GM21723 (cell line): Measurements from ENCODE around the gene OR10H4.
"Not testable (repeated sequence)": the region's sequence is repeated elsewhere in the genome, so short reads cannot be mapped to it uniquely, and the experiment has no call there.

Experiments
- ATAC-seq: cut with Tn5 transposase; IDR thresholded peaks from one replicate; pipeline ENCODE4 v1.9.1; 2021; ENCODE audit warnings: mild to moderate bottlenecking, moderate library complexity; ENCODE audit not compliant: unreplicated experiment

OR10H4 gene

GRCh38 chr19:15936950-15937349 is 11.9 kb upstream of the OR10H4 start:
- ATAC-seq = no peak

- ATAC-seq = no peak
Observed at GRCh38 chr19:15937771-15938170, 11.0 kb upstream of the OR10H4 start.

DNA sequence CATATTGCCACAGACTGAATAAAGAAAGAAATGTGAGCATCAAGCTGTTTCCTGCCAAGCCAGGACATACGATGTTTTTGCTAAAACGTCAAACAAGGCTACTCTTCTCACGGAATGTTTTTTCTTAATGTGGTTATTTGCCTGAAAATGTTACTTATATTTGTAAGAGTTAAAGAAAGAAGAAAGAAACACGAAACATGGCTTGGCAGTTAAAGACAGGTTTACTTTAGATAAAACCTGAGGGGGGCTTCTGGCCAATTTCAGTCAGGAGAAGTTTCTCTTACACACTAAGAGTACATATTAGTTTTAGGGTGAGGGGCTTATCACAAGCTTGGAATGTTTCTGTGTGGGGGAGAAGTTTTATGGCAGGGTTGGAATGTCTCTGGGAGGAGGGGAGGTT is 4.4 kb upstream of the OR10H4 start:
- no peak for ATAC-seq

DNA sequence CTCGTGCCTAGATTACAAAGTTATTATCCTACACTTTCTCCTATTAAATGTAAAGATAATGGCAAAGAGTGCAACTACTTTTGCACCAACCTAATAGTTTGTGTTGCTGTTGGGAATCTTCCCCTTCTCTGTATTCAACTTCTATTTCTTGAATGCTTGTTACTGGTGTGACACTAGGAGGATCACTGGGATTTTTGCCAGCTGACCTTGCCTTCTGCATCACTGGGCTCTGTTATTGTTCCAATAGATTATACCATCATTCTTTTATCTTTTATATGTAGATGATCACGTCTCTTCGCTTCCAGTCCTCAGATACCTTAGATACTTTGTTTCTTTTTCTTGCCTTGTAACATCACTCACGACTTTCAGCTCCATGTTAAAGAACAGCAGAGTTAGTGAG is 3.5 kb upstream of the OR10H4 start:
- no peak for ATAC-seq

DNA sequence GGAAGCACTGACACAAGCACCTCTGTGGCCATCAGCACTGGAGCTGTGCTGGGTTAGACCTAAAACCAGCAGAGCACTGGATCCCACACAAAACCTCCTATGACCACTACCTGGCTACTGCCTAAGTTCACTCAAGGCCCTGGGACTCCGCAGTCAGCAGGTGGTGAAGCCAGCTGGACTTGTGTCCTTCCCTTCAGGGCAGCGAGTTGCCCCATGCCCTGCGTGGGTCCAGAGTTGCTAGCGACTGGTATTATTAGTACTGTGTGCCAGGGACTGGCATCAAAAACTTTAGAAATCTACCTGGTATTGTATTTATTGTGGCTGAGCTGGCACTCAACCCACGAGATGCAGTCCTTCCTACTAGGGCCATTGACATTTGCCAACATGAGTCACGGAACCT is 6.0 kb downstream of the OR10H4 start:
- no peak for ATAC-seq

DNA sequence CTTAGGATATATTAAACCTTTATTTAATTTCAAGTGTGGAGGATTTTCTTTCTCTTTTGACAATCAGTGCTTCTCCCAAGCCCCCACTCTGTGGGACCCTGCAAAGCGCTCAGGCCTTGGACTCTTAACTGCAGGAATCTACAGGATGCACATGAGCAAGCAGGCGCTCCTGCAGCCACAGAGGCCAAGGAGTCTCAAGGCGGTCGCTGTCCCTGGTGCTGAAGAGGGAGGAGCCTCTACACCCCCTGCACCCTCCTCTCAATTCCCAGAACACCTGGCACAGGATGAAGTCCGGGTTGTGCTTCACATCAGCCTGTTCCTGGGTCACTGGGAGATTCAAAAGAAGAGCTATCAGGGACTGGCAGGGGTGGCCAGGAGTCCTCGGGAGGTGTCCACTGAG is 13.5 kb downstream of the OR10H4 start:
- ATAC-seq = no peak

- no peak for ATAC-seq
Observed at GRCh38 chr19:15964231-15964630, 15.4 kb downstream of the OR10H4 start.

DNA sequence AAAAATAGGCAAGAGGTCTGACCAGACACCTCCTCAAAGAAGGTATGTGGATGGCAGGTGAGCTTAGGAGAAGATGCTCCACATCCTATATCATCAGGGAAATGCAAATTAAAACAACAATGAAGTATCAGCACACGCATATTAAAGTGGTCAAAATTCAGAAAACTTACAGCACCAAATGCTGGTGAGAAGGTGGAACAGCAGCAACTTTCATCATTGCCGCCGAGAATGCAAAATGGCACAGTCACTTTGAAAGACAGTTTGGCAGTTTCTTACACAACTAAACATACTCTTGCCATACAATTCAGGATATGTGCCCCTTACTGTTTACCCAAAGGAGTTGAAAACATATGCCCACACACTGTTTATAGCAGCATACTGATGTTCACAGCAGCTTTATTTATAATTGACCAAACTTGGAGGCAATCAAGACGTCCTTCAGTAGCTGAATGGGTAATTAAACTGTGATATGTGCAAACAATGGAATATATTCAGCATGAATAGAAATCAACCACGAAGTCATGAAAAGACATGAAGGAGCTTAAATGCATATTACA is 22.5 kb downstream of the OR10H4 start:
- no peak for ATAC-seq

- not testable (repeated sequence) for ATAC-seq
Observed at GRCh38 chr19:15972043-15972442, 23.2 kb downstream of the OR10H4 start.

DNA sequence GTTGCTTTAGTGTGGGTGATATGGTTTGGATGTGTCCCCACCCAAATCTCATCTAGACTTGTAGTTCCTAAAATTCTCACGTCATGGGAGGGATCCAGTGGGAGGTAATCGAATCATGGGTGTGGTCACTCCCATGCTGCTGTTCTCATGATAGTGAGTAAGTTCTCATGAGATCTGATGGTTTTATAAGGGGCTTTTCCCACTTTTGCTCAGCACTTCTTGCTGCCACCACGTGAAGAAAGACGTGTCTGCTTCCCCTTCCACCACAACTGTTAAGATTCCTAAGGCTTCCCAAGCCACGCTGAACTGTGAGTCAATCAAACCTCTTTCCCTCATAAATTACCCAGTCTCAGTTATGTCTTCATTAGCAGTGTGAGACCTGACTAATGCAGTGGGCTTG is 26.0 kb downstream of the OR10H4 start:
- no peak for ATAC-seq

DNA sequence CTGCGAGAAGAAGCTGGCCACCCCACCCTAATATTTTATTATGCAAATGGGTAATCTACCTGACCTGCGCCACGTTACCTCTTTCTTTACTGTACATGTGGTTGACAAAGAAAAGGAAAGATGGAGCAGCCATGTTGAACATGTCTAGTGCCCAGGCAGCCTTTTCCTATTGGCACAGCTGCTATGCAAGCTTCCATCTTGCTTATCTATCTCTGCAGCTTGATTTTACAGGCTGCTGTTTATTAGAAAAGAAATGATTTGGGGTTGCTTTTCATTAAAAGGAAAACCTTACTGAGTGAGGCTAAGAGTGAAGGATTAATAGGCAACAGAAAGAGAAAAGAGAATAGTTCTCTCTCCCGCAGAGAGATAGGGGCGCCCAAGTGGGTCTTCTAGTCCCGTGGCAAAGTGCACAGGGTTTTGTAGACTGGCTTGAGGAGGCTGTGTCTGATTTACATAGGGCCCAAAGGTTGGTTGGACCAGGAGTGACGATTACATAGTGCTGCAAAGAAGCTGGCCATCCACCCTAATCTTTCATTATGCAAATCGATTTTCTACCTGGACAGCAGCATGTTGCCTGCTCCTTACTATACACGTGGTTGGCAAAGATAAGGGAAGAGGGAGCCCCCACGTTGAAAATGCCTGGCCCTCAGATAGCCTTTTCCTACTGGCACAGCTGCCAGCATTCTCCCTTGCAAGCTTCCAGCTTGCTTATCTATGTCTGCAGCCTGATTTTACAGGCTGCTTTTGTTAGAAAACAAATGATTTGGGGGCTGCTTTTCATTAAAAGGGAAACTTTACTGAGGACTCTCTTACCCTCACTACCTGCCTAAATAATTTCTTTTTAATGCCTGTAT is 28.3 kb downstream of the OR10H4 start:
- no peak for ATAC-seq

- no peak for ATAC-seq
Observed at GRCh38 chr19:15977690-15978089, 28.9 kb downstream of the OR10H4 start.

DNA sequence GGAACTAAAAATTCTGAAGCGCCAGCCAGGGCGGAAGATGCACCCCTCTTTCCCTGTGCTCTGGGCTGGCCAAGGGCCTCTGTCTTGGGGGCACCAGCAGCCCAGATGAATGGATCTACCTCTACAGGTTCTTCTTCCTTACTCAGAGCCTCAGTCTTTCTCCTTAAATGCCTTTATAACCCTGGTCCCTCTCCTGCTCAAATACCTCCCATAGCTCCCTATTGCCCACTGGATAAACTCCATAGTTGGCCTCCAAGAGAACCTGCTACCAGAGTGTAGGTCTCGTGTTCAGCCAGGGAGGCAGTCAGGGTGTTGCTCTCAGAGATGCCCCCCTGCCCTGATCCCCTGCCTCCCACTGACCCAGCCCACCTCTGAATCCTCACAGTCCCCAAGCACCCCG is 30.5 kb downstream of the OR10H4 start:
- no peak for ATAC-seq

- not testable (repeated sequence) for ATAC-seq
Observed at GRCh38 chr19:15985831-15986230, 37.0 kb downstream of the OR10H4 start.

DNA sequence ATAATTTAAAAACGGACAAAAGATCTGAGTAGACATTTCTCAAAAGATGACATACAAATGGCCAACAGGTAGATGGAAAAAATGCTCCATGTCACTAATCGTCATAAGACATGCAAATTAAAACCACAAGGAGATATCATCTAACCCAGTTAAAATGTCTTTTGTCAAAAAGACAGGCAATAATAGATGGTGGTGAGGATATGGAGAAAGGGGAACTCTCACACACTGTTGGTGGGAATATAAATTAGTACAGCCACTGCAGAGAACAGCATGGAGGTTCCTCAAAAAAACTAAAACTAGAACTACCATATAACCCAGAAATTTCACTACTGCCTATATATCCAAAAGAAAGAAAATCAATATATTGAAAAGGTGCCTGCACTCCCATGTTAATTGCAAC is 37.9 kb downstream of the OR10H4 start:
- ATAC-seq = no peak

- no peak for ATAC-seq
Observed at GRCh38 chr19:15989889-15990288, 41.1 kb downstream of the OR10H4 start.

GRCh38 chr19:15991602-15992001 is 42.8 kb downstream of the OR10H4 start:
- ATAC-seq = no peak

- ATAC-seq = no peak
Observed at GRCh38 chr19:15992014-15992413, 43.2 kb downstream of the OR10H4 start.

- ATAC-seq = no peak
Observed at GRCh38 chr19:15995536-15995935, 46.7 kb downstream of the OR10H4 start.

DNA sequence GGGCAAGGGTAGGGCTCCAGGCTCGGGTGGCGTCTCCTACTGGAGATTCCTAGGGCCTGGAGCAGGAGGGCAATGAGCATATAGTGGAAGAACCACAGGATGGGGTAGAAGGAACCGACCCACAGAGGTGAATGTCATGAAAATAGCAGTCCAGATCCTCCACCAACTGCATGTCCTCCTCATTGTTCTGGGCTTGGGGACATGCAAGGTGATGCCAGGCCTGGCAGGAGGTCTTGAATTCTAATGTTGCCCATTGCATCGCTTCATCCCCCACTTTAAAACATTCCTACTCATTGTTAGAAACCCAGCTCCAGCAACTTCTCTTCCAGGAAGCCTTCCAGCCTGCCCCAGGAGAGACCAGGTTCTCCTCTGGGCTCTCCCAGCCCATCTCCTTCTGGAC is 49.4 kb downstream of the OR10H4 start:
- no peak for ATAC-seq
